Body of pancreas (tissue), 4 donors: ENCODE data around the gene FSD2. TPM values are rescaled to one million over a fixed set of nuclear protein-coding genes. Genes with fewer than 3 reads are reported as not detected.
A peak's percentile ranks its signal among the peaks of the same experiment; 100 is the strongest.

Experiments
- ATAC-seq: fragments of 150-250 bp; one replicate; pipeline ENCODE4 v1.9.1; 2016
- DNase-seq, 4 donors: peaks; one replicate each; pipeline ENCODE4 v3.0.0-alpha.2; 2019
- H3K27ac ChIP-seq, 4 donors: fragments of 200-600 bp; sonication (generic); 1 replicate in 3 of 4; 2 replicates in 1 of 4; pipeline versions ENCODE4 v1.5.1 to v1.6.1; 2016 to 2019; ENCODE audit warnings: mild to moderate bottlenecking in 1 of 4, mixed read lengths in 1 of 4, moderate library complexity in 1 of 4
- H3K27me3 ChIP-seq, 2 donors: fragments of 200-600 bp; sonication (generic); one replicate each; pipeline ENCODE4 v1.6.0; 2016; ENCODE audit warnings: mild to moderate bottlenecking in 1 of 2
- H3K36me3 ChIP-seq, 2 donors: fragments of 200-600 bp; sonication (generic); replicated peaks in 1 of 2; 2 replicates each; pipeline ENCODE4 v1.5.1; 2016; ENCODE audit warnings: low read depth in 2 of 2; ENCODE audit not compliant: insufficient read depth in 1 of 2
- H3K4me1 ChIP-seq: fragments of 200-600 bp; sonication (generic); one replicate; pipeline ENCODE4 v1.6.0; 2016
- H3K4me3 ChIP-seq, 2 donors: fragments of 200-600 bp; sonication (generic); 1 replicate in 1 of 2; 2 replicates in 1 of 2; pipeline ENCODE4 v1.5.1; 2016 to 2019
- H3K9me3 ChIP-seq, 3 donors: fragments of 200-600 bp; sonication (generic); 1 replicate in 2 of 3; 2 replicates in 1 of 3; pipeline ENCODE4 v1.5.1; 2016
- CTCF ChIP-seq, 7 experiments: fragments of 450-650 bp in 4 of 7; fragments of 200-600 bp in 3 of 7; sonication (generic) in 3 of 7; IDR thresholded peaks; one replicate each; pipeline ENCODE4 v1.5.1; 2016 to 2019; ENCODE audit warnings: antibody characterized with exemption in 7 of 7
- POLR2A ChIP-seq, 3 donors: fragments of 450-650 bp; IDR thresholded peaks; one replicate each; pipeline ENCODE4 v1.6.1; 2016; ENCODE audit warnings: antibody characterized with exemption in 3 of 3, mild to moderate bottlenecking in 2 of 3
- WGBS, 2 donors: methylation state at CpG; one replicate each; pipeline ENCODE4 v1.1.5; 2017; 5-methylcytosine and 5-hydroxymethylcytosine counted together
- intact Hi-C: fragments of 100-400 bp; cut with DNase I; formaldehyde crosslinking; loops from one replicate; pipeline ENCODE4 v1.15.1; 2023
- total RNA-seq, 2 donors: library from RNA; depleted of rRNA; stranded (reverse); fragments of >200 nt; gene quantifications; one replicate each; pipeline ENCODE4 v1.1.0, GENCODE V29; 2016

FSD2 gene
- total RNA-seq, 2 donors from 2014 or later, result 0.26 TPM; not detected in 1

- no peak overlapping the region for H3K4me3 ChIP-seq
- H3K27ac ChIP-seq, result peak overlapping the region in 2 of 4 donors; percentile 66 to 77
- peaks cover 24% of the 10 kb centered on the region for H3K4me1 ChIP-seq
- peaks cover 5 to 49% of the 10 kb centered on the region in 2 donors for H3K36me3 ChIP-seq
- H3K27me3 ChIP-seq, result no peaks in the 10 kb centered on the region
- no peaks in the 10 kb centered on the region for H3K9me3 ChIP-seq
- WGBS, 2 donors, result 71 to 73% methylated on average over 4 to 8 of the region's 8 CpGs
- no peak for DNase-seq
- TF ChIP-seq POLR2A (IDR thresholded peaks at IDR 0.05) (no peak), CTCF (IDR thresholded peaks at IDR 0.05) (no peak)
- intact Hi-C loops, result loop anchor here (5.0 kb wide), 1 partner anchor 150 kb away; no protein-coding TSS in a partner anchor
- no peak for ATAC-seq
These were observed 41.8 kb upstream of the FSD2 start for GRCh38 chr15:82847703-82848102.

- H3K27me3 ChIP-seq, result no peaks in the 10 kb centered on the region
- DNase-seq, result peak in 1 of 4 donors; percentile 2
- intact Hi-C loops, result loop anchor here (5.0 kb wide), 1 partner anchor 151 kb away; no protein-coding TSS in a partner anchor
- H3K27ac ChIP-seq, result no peak overlapping the region
- peaks cover 0 to 41% of the 10 kb centered on the region in 2 donors for H3K36me3 ChIP-seq
- no peak for ATAC-seq
- H3K4me3 ChIP-seq, result no peak overlapping the region
- TF ChIP-seq POLR2A (IDR thresholded peaks at IDR 0.05) (no peak), CTCF (IDR thresholded peaks at IDR 0.05) (no peak)
- peaks cover 24% of the 10 kb centered on the region for H3K4me1 ChIP-seq
- no peaks in the 10 kb centered on the region for H3K9me3 ChIP-seq
- WGBS, 2 donors, result 87 to 93% methylated on average over 4 of the region's 4 CpGs
These were observed 40.8 kb upstream of the FSD2 start for GRCh38 chr15:82846621-82847020.

- Histone ChIP-seq H3K9me3 (no peaks in the 10 kb centered on the region), H3K27me3 (no peaks in the 10 kb centered on the region), H3K36me3 (peaks cover 0 to 32% of the 10 kb centered on the region in 2 donors), H3K4me3 (no peak overlapping the region), H3K27ac (no peak overlapping the region), H3K4me1 (peaks cover 22% of the 10 kb centered on the region)
- no peak for ATAC-seq
- intact Hi-C loops, result loop anchor here (5.0 kb wide), 1 partner anchor 152 kb away; no protein-coding TSS in a partner anchor
- WGBS, 2 donors, result 67 to 85% methylated on average over 6 to 7 of the region's 7 CpGs
- no peak for DNase-seq
- no peak for TF ChIP-seq POLR2A (IDR thresholded peaks at IDR 0.05)
- TF ChIP-seq CTCF (IDR thresholded peaks at IDR 0.05), result no peak
These were observed 39.8 kb upstream of the FSD2 start for GRCh38 chr15:82845686-82846085.

- intact Hi-C loops, result no loop called here
These were observed 37.7 kb upstream of the FSD2 start for GRCh38 chr15:82843566-82843965.

More at GRCh38 chr15:82843566-82843965, 37.7 kb upstream of the FSD2 start:
- H3K4me3 ChIP-seq, result no peak overlapping the region
- WGBS, 2 donors, result 83 to 89% methylated on average over 3 of the region's 3 CpGs
- H3K36me3 ChIP-seq, result peaks cover 0 to 32% of the 10 kb centered on the region in 2 donors
- DNase-seq (no peak), ATAC-seq (no peak)
- no peak overlapping the region for H3K27ac ChIP-seq
- peaks cover 5% of the 10 kb centered on the region for H3K4me1 ChIP-seq
- no peaks in the 10 kb centered on the region for H3K27me3 ChIP-seq
- no peaks in the 10 kb centered on the region for H3K9me3 ChIP-seq
- no peak for TF ChIP-seq CTCF (IDR thresholded peaks at IDR 0.05)
- no peak for TF ChIP-seq POLR2A (IDR thresholded peaks at IDR 0.05)
